Karpas-422 (cell line): ENCODE results near the gene DENND2A. TPM values are rescaled to one million over a fixed set of nuclear protein-coding genes. Genes with fewer than 3 reads are reported as not detected.

Experiments used
- DNase-seq: peaks from one replicate; pipeline ENCODE4 v3.0.0-alpha.2; 2015
- H2AFZ ChIP-seq: fragments of 200-600 bp; sonication (generic); 2 replicates; pipeline ENCODE4 v1.6.1; 2014; ENCODE audit warnings: antibody characterized with exemption, low read length, mixed read lengths
- H3K27ac ChIP-seq: fragments of 200-600 bp; sonication (generic); 2 replicates; pipeline ENCODE4 v1.5.1; 2014; ENCODE audit warnings: mild to moderate bottlenecking, low read length, moderate library complexity
- H3K27me3 ChIP-seq: fragments of 200-600 bp; sonication (generic); 2 replicates; pipeline ENCODE4 v1.6.1; 2014; ENCODE audit warnings: low read length, mixed read lengths
- H3K36me3 ChIP-seq: fragments of 200-600 bp; sonication (generic); 2 replicates; pipeline ENCODE4 v1.6.1; 2014; ENCODE audit warnings: low read length, mixed read lengths; ENCODE audit not compliant: insufficient read depth
- H3K4me1 ChIP-seq: fragments of 200-600 bp; sonication (generic); 2 replicates; pipeline ENCODE4 v1.6.1; 2014; ENCODE audit warnings: mild to moderate bottlenecking, low read length, mixed read lengths
- H3K4me2 ChIP-seq: fragments of 200-600 bp; sonication (generic); 2 replicates; pipeline ENCODE4 v1.6.1; 2014; ENCODE audit warnings: low read length, low read depth, mild to moderate bottlenecking; ENCODE audit not compliant: poor library complexity, severe bottlenecking
- H3K4me3 ChIP-seq: fragments of 200-600 bp; sonication (generic); 2 replicates; pipeline ENCODE4 v1.5.1; 2014; ENCODE audit warnings: mild to moderate bottlenecking, antibody characterized with exemption, low read length, mixed read lengths
- H3K79me2 ChIP-seq: fragments of 200-600 bp; sonication (generic); 2 replicates; pipeline ENCODE4 v1.6.1; 2014; ENCODE audit warnings: mild to moderate bottlenecking, low read length, mixed read lengths
- H3K9ac ChIP-seq: fragments of 200-600 bp; sonication (generic); 2 replicates; pipeline ENCODE4 v1.6.0; 2014; ENCODE audit warnings: low read length
- H3K9me2 ChIP-seq: fragments of 200-600 bp; sonication (generic), shearing (Covaris generic); replicated peaks from 2 replicates; pipeline ENCODE4 v1.6.0; 2014; ENCODE audit warnings: mild to moderate bottlenecking, low read length, moderate library complexity; ENCODE audit not compliant: insufficient read depth
- H3K9me3 ChIP-seq: fragments of 300-700, 200-600 bp; sonication (generic); 2 replicates; pipeline ENCODE4 v1.6.1; 2014; ENCODE audit warnings: low read length, mixed read lengths
- H4K20me1 ChIP-seq: fragments of 200-600 bp; sonication (generic); 2 replicates; pipeline ENCODE4 v1.6.1; 2014; ENCODE audit warnings: mild to moderate bottlenecking, antibody characterized with exemption, low read length, low read depth; ENCODE audit not compliant: insufficient read depth
- total RNA-seq: library from RNA; depleted of rRNA; stranded (reverse); fragments of >200 nt; shearing (Covaris generic); gene quantifications from 2 replicates; pipeline ENCODE4 v1.2.3, GENCODE V29; 2014; ENCODE audit warnings: low replicate concordance

The DENND2A gene
- total RNA-seq, 1 experiment from 2014 or later: not detected

DNA sequence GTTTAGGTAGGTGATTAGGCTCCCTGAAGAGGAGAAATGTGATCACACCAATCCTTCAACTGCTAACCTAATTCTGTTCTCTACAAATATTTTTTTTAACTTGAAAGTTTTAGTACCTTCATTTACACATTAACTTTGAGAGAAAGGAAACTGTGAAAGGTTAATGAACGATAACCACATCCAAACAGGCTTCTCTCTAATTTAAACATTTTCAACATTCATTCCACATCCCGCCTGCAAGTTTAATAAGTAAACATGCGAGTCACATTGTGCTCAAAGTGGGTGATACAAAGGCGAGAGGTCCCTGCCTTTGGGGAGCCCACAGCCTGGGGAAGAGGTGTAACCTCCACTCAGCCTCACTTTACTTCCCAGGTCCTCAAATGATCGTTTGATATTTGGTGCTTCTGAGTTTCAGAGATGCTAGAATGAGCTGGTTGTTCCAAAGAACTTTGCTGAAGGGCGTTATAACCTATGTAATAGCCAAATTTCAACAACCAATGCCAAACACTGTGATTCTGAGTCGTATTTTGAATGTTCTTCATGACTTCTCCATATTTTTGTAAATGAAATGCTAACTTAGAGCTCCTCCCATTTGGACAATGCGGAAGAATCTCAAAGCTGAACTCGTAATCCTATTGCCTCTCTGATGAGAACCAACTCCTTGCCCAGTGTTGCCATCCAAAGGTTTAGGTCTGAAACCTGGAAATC lies 47.5 kb downstream of the DENND2A start:
- Histone ChIP-seq H2AFZ (no peak overlapping the region), H3K9me2 (no peaks in the 10 kb centered on the region), H3K4me3 (no peak overlapping the region), H3K79me2 (no peaks in the 10 kb centered on the region), H3K27ac (no peak overlapping the region), H3K9ac (no peak overlapping the region), H4K20me1 (no peaks in the 10 kb centered on the region), H3K9me3 (no peaks in the 10 kb centered on the region), H3K36me3 (no peaks in the 10 kb centered on the region), H3K4me2 (no peak overlapping the region), H3K4me1 (no peaks in the 10 kb centered on the region), H3K27me3 (no peaks in the 10 kb centered on the region)
- DNase-seq: no peak

DNA sequence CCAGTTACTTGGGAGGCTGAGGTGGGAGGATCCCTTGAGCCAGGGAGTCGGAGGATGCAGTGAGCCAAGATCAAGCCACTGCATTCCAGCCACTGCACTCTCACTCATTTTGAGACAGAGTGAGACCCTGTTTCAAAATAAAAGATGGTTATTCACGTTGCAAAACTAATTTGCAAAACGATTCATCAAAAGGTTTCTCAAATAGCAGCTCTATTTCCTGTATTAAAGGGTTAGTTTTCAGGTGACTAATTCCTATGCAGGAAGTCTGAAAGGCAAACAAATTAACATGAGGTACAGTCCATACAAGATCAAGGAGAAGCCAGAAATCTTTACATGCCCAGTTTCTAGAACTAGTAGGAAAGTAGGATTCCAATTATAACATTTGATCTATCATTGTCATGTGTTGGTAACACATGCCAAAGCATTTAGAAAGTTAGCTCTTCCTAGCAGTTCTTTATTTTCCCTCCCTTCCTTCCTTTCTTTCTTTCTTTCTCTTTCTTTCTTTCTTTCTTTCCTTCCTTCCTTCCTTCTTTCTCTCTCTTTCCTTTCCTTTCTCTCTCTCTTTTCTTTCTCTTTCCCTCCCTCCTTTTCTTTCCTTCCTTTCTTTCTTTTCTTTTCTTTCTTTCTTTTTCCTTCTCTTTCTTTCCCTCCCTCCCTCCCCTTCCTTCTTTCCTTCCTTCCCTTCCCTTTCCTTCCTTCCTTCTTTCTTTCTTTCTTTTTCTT lies 49.3 kb downstream of the DENND2A start:
- Histone ChIP-seq H2AFZ (no peak overlapping the region), H3K36me3 (no peaks in the 10 kb centered on the region), H3K9me3 (no peaks in the 10 kb centered on the region), H3K4me2 (no peak overlapping the region), H3K27me3 (no peaks in the 10 kb centered on the region), H3K9ac (no peak overlapping the region), H3K79me2 (no peaks in the 10 kb centered on the region), H3K27ac (no peak overlapping the region), H3K4me1 (no peaks in the 10 kb centered on the region), H3K4me3 (no peak overlapping the region), H3K9me2 (no peaks in the 10 kb centered on the region), H4K20me1 (no peaks in the 10 kb centered on the region)
- no peak for DNase-seq

DNA sequence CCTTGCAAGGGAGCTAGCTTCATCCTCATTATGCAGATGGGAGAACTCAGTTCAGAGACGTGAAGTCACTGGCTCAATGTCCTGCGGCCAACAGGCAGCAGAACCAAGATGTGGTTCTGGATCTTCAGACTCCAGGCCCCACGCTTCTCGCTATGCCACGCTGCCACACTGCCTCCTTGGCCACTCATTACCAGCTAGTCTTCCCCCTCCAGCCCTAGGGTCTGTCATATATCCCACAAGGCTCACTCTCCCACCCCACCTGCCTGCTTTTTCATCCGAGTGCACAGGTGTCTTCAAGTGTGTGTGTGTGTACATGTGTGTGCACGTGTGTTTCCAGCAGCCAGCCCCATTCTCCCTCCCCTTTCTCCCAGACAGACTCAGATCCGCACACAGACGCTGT lies 53.4 kb downstream of the DENND2A start:
- no peaks in the 10 kb centered on the region for H4K20me1 ChIP-seq
- H3K9me2 ChIP-seq: no peaks in the 10 kb centered on the region
- H3K4me3 ChIP-seq: no peak overlapping the region
- H3K4me1 ChIP-seq: no peaks in the 10 kb centered on the region
- H3K27ac ChIP-seq: no peak overlapping the region
- H3K4me2 ChIP-seq: no peak overlapping the region
- H2AFZ ChIP-seq: no peak overlapping the region
- no peak overlapping the region for H3K9ac ChIP-seq
- no peaks in the 10 kb centered on the region for H3K79me2 ChIP-seq
- no peaks in the 10 kb centered on the region for H3K27me3 ChIP-seq
- no peaks in the 10 kb centered on the region for H3K9me3 ChIP-seq
- no peak for DNase-seq
- H3K36me3 ChIP-seq: no peaks in the 10 kb centered on the region

DNA sequence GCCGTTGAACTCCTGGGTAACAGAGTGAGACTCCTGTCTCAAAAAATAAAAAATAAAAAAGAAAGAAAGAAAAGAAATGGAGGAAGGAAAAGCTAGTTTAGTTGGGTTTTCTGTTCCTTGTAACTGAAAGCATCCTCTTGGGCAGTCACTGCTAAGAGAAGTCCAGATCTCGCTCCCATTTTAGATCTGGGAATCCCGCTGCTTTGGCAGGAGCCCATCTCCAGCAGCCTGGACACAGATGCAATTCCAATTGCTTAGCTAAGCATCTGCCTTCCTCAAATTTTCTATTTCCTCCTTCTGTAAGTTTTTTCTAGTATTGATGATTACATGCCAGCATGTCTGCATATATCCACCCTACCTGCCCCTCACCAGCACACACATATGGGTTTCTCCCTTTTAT lies 54.1 kb downstream of the DENND2A start:
- no peaks in the 10 kb centered on the region for H4K20me1 ChIP-seq
- H3K9ac ChIP-seq: no peak overlapping the region
- H3K79me2 ChIP-seq: no peaks in the 10 kb centered on the region
- H3K4me1 ChIP-seq: no peaks in the 10 kb centered on the region
- no peak overlapping the region for H3K4me3 ChIP-seq
- H3K9me2 ChIP-seq: no peaks in the 10 kb centered on the region
- no peak overlapping the region for H3K4me2 ChIP-seq
- H3K9me3 ChIP-seq: no peaks in the 10 kb centered on the region
- H3K27ac ChIP-seq: no peak overlapping the region
- H2AFZ ChIP-seq: no peak overlapping the region
- H3K36me3 ChIP-seq: no peaks in the 10 kb centered on the region
- DNase-seq: no peak
- no peaks in the 10 kb centered on the region for H3K27me3 ChIP-seq

DNA sequence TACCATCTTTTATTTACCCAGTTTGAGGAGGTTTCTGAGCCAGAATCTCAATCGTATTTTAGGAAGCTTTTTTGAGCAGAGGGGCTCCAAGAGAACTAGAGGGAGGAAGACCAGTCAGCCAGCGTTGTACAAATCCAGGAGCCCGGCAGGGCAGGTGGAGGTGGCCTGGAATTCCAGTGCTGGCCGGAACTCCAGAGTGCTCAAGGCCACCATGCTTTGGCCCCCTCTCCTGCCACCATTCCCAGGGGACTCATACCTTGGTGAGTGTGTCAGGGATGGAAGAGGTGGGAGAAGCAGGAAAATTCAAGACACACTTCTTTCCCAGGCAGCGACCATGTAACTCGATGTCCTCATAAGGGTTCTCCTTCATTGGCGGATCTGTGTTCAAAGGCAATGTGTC lies 55.3 kb downstream of the DENND2A start:
- no peak for DNase-seq
- Histone ChIP-seq H3K79me2 (no peaks in the 10 kb centered on the region), H3K4me1 (no peaks in the 10 kb centered on the region), H3K27ac (no peak overlapping the region), H3K9me3 (no peaks in the 10 kb centered on the region), H3K9me2 (no peaks in the 10 kb centered on the region), H3K9ac (no peak overlapping the region), H3K36me3 (no peaks in the 10 kb centered on the region), H3K27me3 (no peaks in the 10 kb centered on the region), H3K4me3 (no peak overlapping the region), H3K4me2 (no peak overlapping the region), H4K20me1 (no peaks in the 10 kb centered on the region), H2AFZ (no peak overlapping the region)

DNA sequence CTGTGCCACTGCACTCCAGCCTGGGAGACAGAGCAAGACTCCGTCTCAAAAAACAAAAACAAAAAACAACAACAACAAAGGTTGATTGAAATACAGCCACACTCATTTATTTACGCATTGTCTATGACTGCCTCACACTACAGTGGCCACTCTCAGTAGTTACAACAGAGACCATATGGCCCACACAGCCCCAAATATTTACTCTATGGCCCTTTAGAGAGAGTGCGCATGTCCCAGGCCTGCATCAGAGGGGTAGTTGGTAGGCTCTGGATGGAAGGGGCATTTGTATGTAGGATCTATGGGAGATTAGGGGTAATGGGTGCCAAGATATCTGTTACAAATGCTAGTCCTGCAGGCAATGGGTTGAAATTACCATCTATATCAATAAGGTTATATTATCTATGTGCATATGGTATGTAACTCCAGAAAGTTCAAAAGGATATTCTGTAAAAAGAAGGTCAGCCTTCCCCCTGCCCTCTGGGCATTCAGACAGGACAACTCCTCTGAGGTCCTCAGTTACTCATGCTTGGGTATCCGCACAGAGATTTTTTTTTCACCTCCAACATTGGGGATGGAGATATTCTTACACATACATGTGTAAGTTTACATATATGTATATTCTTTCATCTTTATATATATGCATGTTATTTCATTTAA lies 56.3 kb downstream of the DENND2A start:
- Histone ChIP-seq H3K27me3 (no peaks in the 10 kb centered on the region), H3K9ac (no peak overlapping the region), H3K4me3 (no peak overlapping the region), H3K36me3 (no peaks in the 10 kb centered on the region), H3K79me2 (no peaks in the 10 kb centered on the region), H3K9me2 (no peaks in the 10 kb centered on the region), H2AFZ (no peak overlapping the region), H3K9me3 (no peaks in the 10 kb centered on the region), H4K20me1 (no peaks in the 10 kb centered on the region), H3K27ac (no peak overlapping the region), H3K4me2 (no peak overlapping the region), H3K4me1 (no peaks in the 10 kb centered on the region)
- no peak for DNase-seq

DNA sequence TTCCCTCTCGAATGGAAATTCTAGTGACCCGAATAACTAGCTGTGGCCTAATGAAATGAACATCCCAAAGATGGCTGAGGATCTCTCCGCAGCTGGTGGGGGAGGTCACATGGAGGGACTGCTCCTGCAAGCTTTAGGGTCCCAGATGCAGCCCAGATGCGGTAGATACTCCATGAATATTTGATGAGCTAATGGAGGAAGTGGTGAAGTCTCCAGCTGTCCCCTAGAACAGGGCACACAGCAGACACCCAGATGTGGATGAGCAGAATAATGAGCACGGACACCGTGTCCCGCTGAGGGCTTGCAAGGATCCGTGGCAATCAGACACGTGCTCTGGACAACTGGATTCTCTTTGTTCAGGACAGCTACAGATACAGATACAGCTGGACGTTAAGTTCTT lies 59.2 kb downstream of the DENND2A start:
- Histone ChIP-seq H3K9ac (no peak overlapping the region), H4K20me1 (no peaks in the 10 kb centered on the region), H3K9me3 (no peaks in the 10 kb centered on the region), H3K79me2 (no peaks in the 10 kb centered on the region), H3K27ac (no peak overlapping the region), H3K9me2 (no peaks in the 10 kb centered on the region), H3K4me2 (no peak overlapping the region), H3K36me3 (no peaks in the 10 kb centered on the region), H2AFZ (no peak overlapping the region), H3K27me3 (no peaks in the 10 kb centered on the region), H3K4me3 (no peak overlapping the region), H3K4me1 (no peaks in the 10 kb centered on the region)
- no peak for DNase-seq

DNA sequence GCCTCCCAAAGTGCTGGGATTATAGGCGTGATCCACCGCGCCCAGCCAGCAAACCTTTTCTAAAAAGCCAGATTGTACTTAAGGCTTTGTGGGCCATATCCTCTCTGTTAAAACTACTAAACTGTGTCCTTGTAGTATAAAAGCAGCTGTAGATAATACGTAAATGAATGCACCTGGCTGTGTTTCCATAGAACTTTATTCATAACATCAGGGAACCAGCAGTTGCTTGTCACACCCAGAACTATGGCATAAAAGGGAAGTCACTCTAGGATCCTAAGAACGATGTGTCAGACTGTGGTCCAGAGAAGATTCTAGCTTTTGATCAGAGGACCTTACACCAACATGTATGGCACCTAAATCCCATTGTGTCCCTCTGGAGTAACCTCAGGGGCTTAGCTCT lies 63.0 kb downstream of the DENND2A start:
- Histone ChIP-seq H4K20me1 (no peaks in the 10 kb centered on the region), H3K4me1 (no peaks in the 10 kb centered on the region), H3K4me3 (no peak overlapping the region), H3K27me3 (no peaks in the 10 kb centered on the region), H3K27ac (no peak overlapping the region), H3K36me3 (no peaks in the 10 kb centered on the region), H3K9me2 (no peaks in the 10 kb centered on the region), H3K9ac (no peak overlapping the region), H3K9me3 (no peaks in the 10 kb centered on the region), H2AFZ (no peak overlapping the region), H3K4me2 (no peak overlapping the region), H3K79me2 (no peaks in the 10 kb centered on the region)
- DNase-seq: no peak
